ENCODE data around the gene ACAP2.
"Not testable (repeated sequence)": the region's sequence is repeated elsewhere in the genome, so short reads cannot be mapped to it uniquely, and the experiment has no call there.

The ACAP2 gene

GRCh38 chr3:195240939-195241338, 201.9 kb downstream of the ACAP2 start:
- DNase-seq = no peak

GRCh38 chr3:195240171-195240701, 202.6 kb downstream of the ACAP2 start:
- DNase-seq = no peak

GRCh38 chr3:195239121-195239520, 203.7 kb downstream of the ACAP2 start:
- DNase-seq = no peak

GRCh38 chr3:195238586-195239118, 204.2 kb downstream of the ACAP2 start:
- DNase-seq = peak; percentile 12

GRCh38 chr3:195238081-195238571, 204.7 kb downstream of the ACAP2 start:
- no peak for DNase-seq

- DNase-seq = no peak
These were observed 205.8 kb downstream of the ACAP2 start for GRCh38 chr3:195236801-195237570.

GRCh38 chr3:195236076-195236798, 206.6 kb downstream of the ACAP2 start:
- DNase-seq = no peak

- no peak for DNase-seq
These were observed 212.6 kb downstream of the ACAP2 start for GRCh38 chr3:195230244-195230643.

- not testable (repeated sequence) for DNase-seq
These were observed 213.9 kb downstream of the ACAP2 start for GRCh38 chr3:195228886-195229285.

- DNase-seq = no peak
These were observed 214.9 kb downstream of the ACAP2 start for GRCh38 chr3:195227871-195228270.

- DNase-seq = no peak
These were observed 215.8 kb downstream of the ACAP2 start for GRCh38 chr3:195226900-195227447.

- DNase-seq = no peak
These were observed 216.4 kb downstream of the ACAP2 start for GRCh38 chr3:195226445-195226844.

- DNase-seq = no peak
These were observed 217.7 kb downstream of the ACAP2 start for GRCh38 chr3:195224980-195225580.

Data from midbrain (tissue), 1 donor.